Sigmoid colon (tissue), 4 donors: Measurements from ENCODE around the gene SETBP1.

Source experiments
- EP300 ChIP-seq, 4 donors: sonication (generic); formaldehyde crosslinking; IDR thresholded peaks; one replicate each; pipeline ENCODE4 v1.6.1; 2017; ENCODE audit warnings: antibody characterized with exemption in 4 of 4
- POLR2A ChIP-seq, 2 donors: fragments of 450-650 bp; IDR thresholded peaks; one replicate each; pipeline ENCODE4 v1.6.1; 2016; ENCODE audit warnings: antibody characterized with exemption in 2 of 2, mild to moderate bottlenecking in 2 of 2, moderate library complexity in 2 of 2
- POLR2AphosphoS5 ChIP-seq, 4 donors: sonication (generic); formaldehyde crosslinking; IDR thresholded peaks; one replicate each; pipeline ENCODE4 v1.6.1; 2017; ENCODE audit warnings: antibody characterized with exemption in 4 of 4
- TF ChIP-seq, protein P1 (sequence below), 4 experiments: fragments of 450-650 bp in 3 of 4; fragments of 200-600 bp in 1 of 4; IDR thresholded peaks; one replicate each; pipeline ENCODE4 v1.5.1; 2016 to 2019; ENCODE audit warnings: antibody characterized with exemption in 4 of 4, mild to moderate bottlenecking in 3 of 4, moderate library complexity in 2 of 4

DNA sequence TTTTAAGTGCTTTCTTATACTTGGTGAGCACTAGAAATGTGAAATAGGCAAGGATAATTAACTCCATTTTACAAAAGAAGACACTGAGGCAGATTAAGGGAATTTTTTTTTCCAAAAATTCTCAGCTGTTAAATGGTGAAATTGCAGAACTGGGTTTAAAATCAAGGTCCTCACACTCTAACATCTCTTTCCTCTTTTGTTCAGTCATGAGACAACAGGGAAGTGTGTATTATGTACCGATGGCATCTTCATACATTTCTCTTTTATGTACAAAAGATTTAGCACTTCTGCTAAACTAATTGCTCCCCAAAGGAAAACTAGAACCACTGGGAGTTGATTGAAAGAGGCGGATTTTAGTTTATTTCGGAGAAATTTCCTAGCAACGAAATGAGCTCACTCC lies 203.0 kb downstream of the SETBP1 start:
- TF ChIP-seq, protein P1, sequence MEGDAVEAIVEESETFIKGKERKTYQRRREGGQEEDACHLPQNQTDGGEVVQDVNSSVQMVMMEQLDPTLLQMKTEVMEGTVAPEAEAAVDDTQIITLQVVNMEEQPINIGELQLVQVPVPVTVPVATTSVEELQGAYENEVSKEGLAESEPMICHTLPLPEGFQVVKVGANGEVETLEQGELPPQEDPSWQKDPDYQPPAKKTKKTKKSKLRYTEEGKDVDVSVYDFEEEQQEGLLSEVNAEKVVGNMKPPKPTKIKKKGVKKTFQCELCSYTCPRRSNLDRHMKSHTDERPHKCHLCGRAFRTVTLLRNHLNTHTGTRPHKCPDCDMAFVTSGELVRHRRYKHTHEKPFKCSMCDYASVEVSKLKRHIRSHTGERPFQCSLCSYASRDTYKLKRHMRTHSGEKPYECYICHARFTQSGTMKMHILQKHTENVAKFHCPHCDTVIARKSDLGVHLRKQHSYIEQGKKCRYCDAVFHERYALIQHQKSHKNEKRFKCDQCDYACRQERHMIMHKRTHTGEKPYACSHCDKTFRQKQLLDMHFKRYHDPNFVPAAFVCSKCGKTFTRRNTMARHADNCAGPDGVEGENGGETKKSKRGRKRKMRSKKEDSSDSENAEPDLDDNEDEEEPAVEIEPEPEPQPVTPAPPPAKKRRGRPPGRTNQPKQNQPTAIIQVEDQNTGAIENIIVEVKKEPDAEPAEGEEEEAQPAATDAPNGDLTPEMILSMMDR (IDR thresholded peaks at IDR 0.05) = no peak
- TF ChIP-seq POLR2A (IDR thresholded peaks at IDR 0.05) = no peak
- TF ChIP-seq EP300 (IDR thresholded peaks at IDR 0.05) = no peak
- TF ChIP-seq POLR2AphosphoS5 (IDR thresholded peaks at IDR 0.05) = no peak
